GM12878 (cell line): ENCODE data around the gene MAP4K5. TPM values are rescaled to one million over a fixed set of nuclear protein-coding genes. Genes with fewer than 3 reads are reported as not detected.

Source experiments
- ATAC-seq: fragments of 200-7000 bp; cut with Tn5 transposase; 3 replicates; pipeline ENCODE4 v1.9.1; 2020; ENCODE audit warnings: mild to moderate bottlenecking, moderate library complexity
- BruUV-seq: library from RNA; stranded (reverse); fragments of 400-500 nt; replicated peaks from 2 replicates; lab custom pipeline; 2021; lab: Mats Ljungman, UMichigan
- CTCF ChIA-PET: fragments of 300-600 bp; sonication (Branson Sonifier 250); formaldehyde crosslinking; extraction: SDS; loops from one replicate; lab custom pipeline; 2021; ENCODE audit warnings: inconsistent platforms; lab: Yijun Ruan, JAX
- POLR2A ChIA-PET: fragments of 350-600 bp; formaldehyde crosslinking; extraction: SDS; loops from one replicate; lab custom pipeline; 2021; ENCODE audit warnings: inconsistent platforms; lab: Charles Lee
- RAD21 ChIA-PET: fragments of 300-600 bp; sonication (Branson Sonifier 250); formaldehyde crosslinking; loops from one replicate; lab custom pipeline; 2023; ENCODE audit warnings: antibody characterized with exemption; ENCODE audit not compliant: unreplicated experiment; lab: Charles Lee
- SMC1A ChIA-PET: fragments of 300-600 bp; sonication (Branson Sonifier 250); formaldehyde crosslinking; loops from one replicate; lab custom pipeline; 2023; ENCODE audit not compliant: unreplicated experiment, uncharacterized antibody; lab: Charles Lee
- DNase-seq: peaks from one replicate; pipeline ENCODE4 v3.0.0-alpha.2; 2011; ENCODE audit warnings: low read depth, low spot score
- FAIRE-seq: peaks from 3 replicates; lab custom pipeline; 2011; peaks lifted over from hg19 to GRCh38; lab: Jason Lieb, UNC
- H2AFZ ChIP-seq: 2 replicates; pipeline ENCODE4 v1.6.0; 2011; ENCODE audit warnings: low read depth, low read length, control low read depth; ENCODE audit not compliant: control insufficient read depth
- H3K27ac ChIP-seq: 2 replicates; pipeline ENCODE4 v1.5.1; 2011; ENCODE audit warnings: control low read depth; ENCODE audit not compliant: control insufficient read depth, insufficient read depth
- H3K27me3 ChIP-seq, 2 experiments: replicated peaks in 1 of 2; 2 replicates each; pipeline versions ENCODE4 v1.6.0 to v1.6.1; 2011; ENCODE audit warnings: low read length in 1 of 2; ENCODE audit not compliant: control insufficient read depth in 2 of 2, insufficient read depth in 2 of 2
- H3K36me3 ChIP-seq, 2 experiments: 2 replicates each; pipeline ENCODE4 v1.5.1; 2011; ENCODE audit warnings: low read length in 1 of 2; ENCODE audit not compliant: control insufficient read depth in 2 of 2, insufficient read depth in 2 of 2
- H3K4me1 ChIP-seq: 2 replicates; pipeline ENCODE4 v1.6.1; 2011; ENCODE audit warnings: mild to moderate bottlenecking, low read length, moderate library complexity, mixed read lengths; ENCODE audit not compliant: control insufficient read depth, insufficient read depth
- H3K4me2 ChIP-seq: 2 replicates; pipeline ENCODE4 v1.6.0; 2011; ENCODE audit warnings: control low read depth; ENCODE audit not compliant: control insufficient read depth, insufficient read depth
- H3K4me3 ChIP-seq: fragments of 200-600 bp; sonication (generic); 2 replicates; pipeline ENCODE4 v1.5.1; 2016
- H3K79me2 ChIP-seq: 2 replicates; pipeline ENCODE4 v1.6.0; 2011; ENCODE audit warnings: low read length; ENCODE audit not compliant: control insufficient read depth, insufficient read depth
- H3K9ac ChIP-seq: 2 replicates; pipeline ENCODE4 v1.8.0; 2011; ENCODE audit warnings: low read length, control low read depth, mixed read lengths; ENCODE audit not compliant: control insufficient read depth, insufficient read depth
- H3K9me3 ChIP-seq: replicated peaks from 3 replicates; pipeline ENCODE4 v1.5.1; 2011; ENCODE audit warnings: mild to moderate bottlenecking, low read length; ENCODE audit not compliant: control insufficient read depth, insufficient read depth
- H4K20me1 ChIP-seq: 2 replicates; pipeline ENCODE4 v1.6.0; 2011; ENCODE audit not compliant: control insufficient read depth, insufficient read depth
- E4F1 ChIP-seq: fragments of 450-650 bp; IDR thresholded peaks from 2 replicates; pipeline ENCODE4 v1.6.1; 2018; ENCODE audit warnings: borderline replicate concordance, mild to moderate bottlenecking; ENCODE audit not compliant: partially characterized antibody
- IKZF2 ChIP-seq, 2 experiments: fragments of 450-650 bp; IDR thresholded peaks; 2 replicates each; pipeline ENCODE4 v1.6.1; 2017; ENCODE audit warnings: mild to moderate bottlenecking in 2 of 2, moderate library complexity in 2 of 2
- IRF3 ChIP-seq: fragments of 450-650 bp; IDR thresholded peaks from 2 replicates; pipeline ENCODE4 v1.6.1; 2014; ENCODE audit warnings: mild to moderate bottlenecking
- LARP7 ChIP-seq: fragments of 450-650 bp; IDR thresholded peaks from 2 replicates; pipeline ENCODE4 v1.6.1; 2017; ENCODE audit warnings: mild to moderate bottlenecking
- MTA3 ChIP-seq: IDR thresholded peaks from 2 replicates; pipeline ENCODE4 v1.6.1; 2012; ENCODE audit warnings: low read length, inconsistent platforms, borderline replicate concordance
- MYC ChIP-seq: IDR thresholded peaks from 2 replicates; pipeline ENCODE4 v1.6.1; 2011; ENCODE audit warnings: mild to moderate bottlenecking, low read length, moderate library complexity, inconsistent platforms; ENCODE audit not compliant: insufficient read depth, insufficient replicate concordance, insufficient read length, severe bottlenecking
- PBX3 ChIP-seq: IDR thresholded peaks from 2 replicates; pipeline ENCODE4 v1.6.1; 2011; ENCODE audit warnings: mild to moderate bottlenecking, low read depth, low read length, moderate library complexity; ENCODE audit not compliant: insufficient replicate concordance
- STAT1 ChIP-seq: fragments of 450-650 bp; conservative IDR thresholded peaks from 2 replicates; pipeline ENCODE4 v1.6.1; 2014; ENCODE audit warnings: antibody characterized with exemption, mild to moderate bottlenecking
- ZNF207 ChIP-seq: fragments of 450-650 bp; IDR thresholded peaks from 2 replicates; pipeline ENCODE4 v1.6.1; 2014; ENCODE audit warnings: antibody characterized with exemption, mild to moderate bottlenecking, borderline replicate concordance
- WGBS: methylation state at CpG from one replicate; pipeline ENCODE4 v1.1.6; 2016; ENCODE audit warnings: low lambda C conversion rate; ENCODE audit not compliant: insufficient replicate concordance, insufficient coverage; ENCODE audit errors: missing lambda C conversion rate; 5-methylcytosine and 5-hydroxymethylcytosine counted together
- in situ Hi-C: fragments of 300-500 bp; cut with MboI; formaldehyde crosslinking; loops from 9 replicates; pipeline ENCODE4 v1.14.3; 2018; ENCODE audit warnings: mixed read lengths
- intact Hi-C: fragments of 100-400 bp; cut with micrococcal nuclease; formaldehyde crosslinking; loops from one replicate; pipeline ENCODE4 v1.14.2; 2022; ENCODE audit not compliant: unreplicated experiment
- polyA plus RNA-seq, 11 experiments: library from polyadenylated mRNA; depleted of rRNA in 4 of 11; unstranded in 6 of 11; stranded (reverse) in 5 of 11; fragments of >200 nt; fragmentation: Nextera tagmentation in 4 of 11; fragmentation: Illumina TruSeq in 1 of 11; extraction: Ambion mirVana in 4 of 11; extraction: Trizol in 1 of 11; gene quantifications; 1 replicate in 1 of 11; 2 replicates in 10 of 11; pipeline versions ENCODE4 v1.2.1 to v1.2.3, GENCODE V29; 2011 to 2016; ENCODE audit warnings: inconsistent platforms in 2 of 11, missing spikeins in 2 of 11, low read depth in 1 of 11
- total RNA-seq, 4 experiments: library from RNA; depleted of rRNA in 3 of 4; stranded (reverse); fragments of >200 nt in 3 of 4; fragmentation: Illumina TruSeq in 1 of 4; extraction: Trizol in 1 of 4; gene quantifications; 2 replicates each; pipeline versions ENCODE4 v1.2.1 to v1.2.3, GENCODE V29; 2013 to 2021

The MAP4K5 gene
- total and polyA plus RNA-seq, 10 of the 15 experiments (the other 5 are each of a cell fraction or from before 2014, with no cell fraction given) = 9.1 to 41.3 (median 30.1) TPM

GRCh38 chr14:50550294-50550693 lies 17.9 kb upstream of the MAP4K5 start:
- no peak for DNase-seq
- Histone ChIP-seq H3K9me3 (no peaks in the 10 kb centered on the region), H3K79me2 (no peaks in the 10 kb centered on the region), H4K20me1 (no peaks in the 10 kb centered on the region), H3K36me3 (no peaks in the 10 kb centered on the region), H3K4me2 (no peak overlapping the region), H3K9ac (no peak overlapping the region), H3K4me1 (no peaks in the 10 kb centered on the region), H3K27ac (no peak overlapping the region), H2AFZ (no peak overlapping the region), H3K27me3 (no peaks in the 10 kb centered on the region), H3K4me3 (no peak overlapping the region)
- ChIA-PET RAD21 (no interaction called here), SMC1A (interaction anchor here (1.1 kb wide), 1 partner anchor 40 kb away, joined by 3 read pairs; no protein-coding TSS in a partner anchor), POLR2A (interaction anchor here (0.5 kb wide), 1 partner anchor 14 kb away, joined by 3 read pairs; no protein-coding TSS in a partner anchor), CTCF (no interaction called here)
- 94% methylated on average over 1 of the region's 1 CpG for WGBS
- BruUV-seq = no TSS peak
- intact Hi-C loops = no loop called here
- no peak for ATAC-seq
- in situ Hi-C loops = no loop called here
- TF ChIP-seq IKZF2 (IDR thresholded peaks at IDR 0.05) (no peak), MTA3 (no peak), STAT1 (no peak), ZNF207 (no peak), E4F1 (no peak), LARP7 (no peak), MYC (no peak), PBX3 (no peak), IRF3 (no peak)
- FAIRE-seq = no peak
